Hematopoietic multipotent progenitor cell treated with erythropoietin and hydrocortisone succinate and interleukin-3 and kit ligand, for 4 days (in vitro differentiated cells): ENCODE measurements around the gene FAM20A.

Experiments
- DNase-seq: peaks from one replicate; pipeline ENCODE4 v3.0.0-alpha.2; 2015

The FAM20A gene

DNA sequence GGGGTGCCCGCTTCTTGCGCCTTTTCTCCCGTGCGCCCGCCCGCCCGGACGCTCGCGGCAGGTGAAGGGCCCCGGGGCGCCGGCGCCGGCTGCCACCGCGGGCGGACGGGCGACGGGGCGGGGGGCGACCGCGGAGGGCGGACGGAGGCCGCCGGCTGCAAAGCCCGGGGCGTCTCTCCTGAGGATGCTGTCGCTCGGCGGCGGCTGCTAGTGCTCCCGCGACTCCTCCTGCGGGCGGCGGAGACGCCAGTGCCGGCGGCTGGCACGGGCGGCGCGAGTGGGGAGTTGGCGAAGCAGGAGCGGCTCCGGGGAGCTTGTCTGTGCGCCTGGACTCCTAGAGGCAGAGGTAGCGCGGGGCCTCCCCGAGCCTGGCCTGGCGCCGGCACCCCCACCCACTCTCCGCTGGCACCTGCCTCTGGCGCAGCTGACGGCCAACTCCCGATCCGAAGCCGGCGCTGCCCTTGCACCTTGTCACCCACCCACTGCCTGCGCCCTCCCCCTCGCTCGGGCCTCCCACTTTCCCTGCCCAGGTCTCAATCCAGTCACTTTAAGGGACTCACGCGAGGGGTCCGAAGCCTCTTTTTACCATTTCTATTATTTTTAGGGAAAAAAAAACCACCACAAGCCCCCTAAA, at the start of gene FAM20A:
Gene FAM20A, minus strand, starts transcription at position 437 of the 634 bp plus-strand sequence. CDS start 701 bp downstream, outside the sequence.
- peak; percentile 36 for DNase-seq

DNA sequence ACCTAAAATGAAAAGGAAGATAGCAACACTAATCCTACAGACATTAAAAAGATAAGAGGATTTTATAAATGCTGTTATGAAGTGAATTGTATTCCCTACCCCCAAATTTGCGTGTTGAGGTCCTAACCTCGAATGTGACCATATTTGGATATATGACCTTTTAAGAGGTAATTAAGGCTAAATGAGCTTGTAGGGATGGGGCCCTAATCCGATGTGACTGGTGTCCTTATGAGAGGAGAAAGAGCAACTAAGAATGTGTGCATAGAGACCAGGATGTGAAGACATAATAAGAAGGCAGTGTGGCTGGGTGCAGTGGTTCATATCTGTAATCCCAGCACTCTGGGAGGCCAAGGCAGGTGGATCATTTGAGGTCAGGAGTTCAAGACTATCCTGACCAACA, 48.2 kb upstream of the FAM20A start:
- DNase-seq: no peak

DNA sequence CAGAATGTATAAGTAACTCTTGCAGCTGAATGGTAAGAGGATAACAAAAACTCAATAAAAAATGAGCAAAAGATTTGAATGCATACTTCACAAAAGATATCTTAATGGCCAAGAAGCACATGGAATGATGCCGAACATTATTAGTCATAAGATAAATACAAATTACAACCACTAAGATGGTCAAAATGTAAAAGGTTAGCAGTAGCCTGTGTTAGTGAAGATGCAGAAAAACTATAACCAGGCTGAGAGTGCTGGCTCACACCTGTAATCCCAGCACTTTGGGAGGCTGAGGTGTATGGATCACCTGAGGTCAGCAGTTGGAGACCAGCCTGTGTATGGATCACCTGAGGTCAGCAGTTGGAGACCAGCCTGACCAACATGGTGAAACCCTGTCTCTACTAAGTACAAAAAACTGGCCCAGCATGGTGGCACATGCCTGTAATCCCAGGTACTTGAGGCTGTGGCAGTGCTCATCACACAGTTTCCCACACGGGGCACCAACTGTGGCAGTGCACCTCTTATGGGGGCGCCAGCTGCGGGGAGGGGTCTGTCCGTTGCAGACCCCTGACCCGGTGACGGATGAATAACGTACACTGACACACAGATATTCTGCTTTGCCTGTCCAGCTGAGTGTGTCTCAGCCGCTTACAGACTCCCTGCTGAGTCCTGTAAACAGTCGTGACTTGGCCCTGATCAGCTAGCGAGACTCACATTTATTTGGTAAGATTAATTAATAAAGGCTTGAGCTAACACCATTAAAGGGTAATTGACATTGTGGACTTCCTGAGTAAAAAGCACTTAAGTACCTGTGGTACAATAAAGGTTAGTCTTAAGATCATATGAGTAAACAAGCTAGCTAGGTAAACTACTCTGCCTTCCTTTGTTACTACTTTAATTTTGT, 45.7 kb upstream of the FAM20A start:
- no peak for DNase-seq

- no peak for DNase-seq
Observed at GRCh38 chr17:68642118-68642412, 40.9 kb upstream of the FAM20A start.

DNA sequence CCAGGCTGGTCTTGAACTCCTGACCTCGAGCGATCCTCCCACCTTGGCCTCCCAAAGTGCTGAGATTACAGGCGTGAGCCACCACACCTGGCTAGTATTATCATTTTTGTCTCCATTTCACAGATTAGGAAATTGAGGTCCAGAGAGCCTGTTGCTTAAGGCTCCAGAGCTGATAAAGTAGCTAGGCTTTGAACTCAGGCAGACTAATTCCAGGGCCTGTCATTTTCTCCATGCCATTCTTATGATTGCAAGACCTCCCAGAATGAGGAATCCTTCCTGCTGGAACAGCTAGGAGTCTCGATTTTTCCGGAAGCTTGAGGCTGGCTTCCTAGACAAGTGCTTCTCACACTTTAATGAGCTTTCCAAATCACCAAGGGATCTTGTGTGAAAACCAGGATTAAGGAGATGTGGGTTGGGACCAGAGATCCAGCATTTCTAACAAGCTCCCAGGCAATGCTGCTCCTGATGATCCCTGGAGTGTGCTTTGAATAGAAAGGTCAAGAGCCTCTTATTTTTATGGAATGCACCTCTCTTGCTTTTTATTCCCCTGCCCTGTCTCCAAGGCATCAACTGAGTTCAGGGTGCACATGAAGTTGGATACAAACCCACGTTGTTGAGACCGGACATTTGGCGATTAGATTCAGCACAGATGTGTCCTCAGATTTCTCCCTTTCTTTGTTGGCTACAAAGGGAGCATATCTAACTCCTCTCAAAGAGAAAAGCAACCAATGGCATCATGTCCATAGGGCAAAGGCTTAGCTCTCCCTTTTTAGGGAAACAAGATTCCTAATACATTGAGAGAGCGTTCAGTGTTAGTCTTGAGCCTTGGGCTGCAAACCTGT, 40.3 kb upstream of the FAM20A start:
- DNase-seq: no peak

DNA sequence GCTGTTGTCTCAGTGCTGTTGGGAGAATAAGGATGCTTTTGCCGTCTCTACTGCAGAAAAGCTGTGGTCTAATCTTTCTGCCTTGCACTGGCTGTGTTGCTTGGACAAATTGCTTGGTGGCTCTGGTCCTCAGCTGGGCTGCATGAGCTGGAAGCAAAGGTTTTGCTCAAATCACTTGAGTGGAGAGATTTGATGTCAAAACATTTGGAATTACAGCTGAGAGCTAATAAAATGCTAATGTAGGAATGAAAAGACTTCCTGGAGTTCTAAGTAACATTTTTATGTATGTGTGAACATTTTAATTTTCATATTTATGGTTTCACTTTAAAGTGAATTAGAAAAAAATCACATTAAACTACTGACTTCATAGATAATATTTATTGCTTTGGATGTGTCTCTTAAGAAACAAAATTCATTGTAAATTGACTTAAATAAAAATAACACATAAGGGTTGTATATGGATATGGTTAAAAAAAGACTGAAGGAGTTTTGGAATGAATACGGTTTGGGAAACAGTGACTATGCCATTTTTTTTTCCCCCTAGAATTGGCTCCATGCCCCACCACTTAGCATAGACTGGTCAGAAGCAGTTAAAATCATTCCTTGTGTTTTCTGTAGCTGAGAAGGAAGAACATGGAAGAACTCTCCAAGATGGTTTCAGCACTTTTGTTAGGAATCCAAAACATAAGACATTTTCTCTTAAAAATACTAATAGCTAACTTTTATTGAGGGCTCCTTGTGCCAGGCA, 39.2 kb upstream of the FAM20A start:
- DNase-seq: no peak

- DNase-seq: no peak
Observed at GRCh38 chr17:68634345-68634876, 33.2 kb upstream of the FAM20A start.

DNA sequence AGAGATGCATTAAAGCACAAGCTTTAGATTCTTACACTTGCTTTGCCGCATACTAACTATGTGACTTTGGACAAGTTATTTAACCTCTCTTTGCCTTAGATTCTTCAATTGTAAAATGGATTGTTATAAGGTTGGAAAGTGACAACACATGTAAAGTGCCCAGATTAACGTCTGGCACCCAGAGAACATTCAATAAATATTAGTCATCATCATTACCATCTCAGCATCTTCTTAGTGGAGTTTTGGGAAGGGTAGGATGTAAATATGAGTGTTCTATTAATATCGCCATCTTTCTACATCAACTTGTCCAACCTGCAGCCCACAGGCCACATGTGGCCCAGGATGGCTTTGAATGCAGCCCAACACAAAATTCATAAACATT, 27.4 kb upstream of the FAM20A start:
- no peak for DNase-seq

- DNase-seq: no peak
Observed at GRCh38 chr17:68627956-68628575, 26.9 kb upstream of the FAM20A start.

DNA sequence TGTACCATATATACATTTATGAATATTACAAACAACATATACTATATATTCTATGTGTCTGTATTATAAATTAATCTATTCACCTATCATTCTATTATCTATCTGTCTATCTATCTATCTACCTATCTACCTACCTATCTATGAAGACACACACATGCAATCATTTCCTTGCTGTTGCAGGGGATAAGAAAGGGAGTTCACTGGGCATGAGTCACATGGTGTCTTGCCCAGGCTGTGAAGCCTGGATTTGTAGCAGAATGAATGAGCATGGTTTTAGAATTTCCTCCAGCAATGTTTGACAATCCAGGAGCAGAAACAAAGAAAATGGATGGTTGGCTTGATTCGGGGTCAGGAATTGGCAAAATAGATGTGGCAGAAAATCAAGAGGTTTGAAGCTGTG, 23.2 kb upstream of the FAM20A start:
- DNase-seq: no peak

- DNase-seq: no peak
Observed at GRCh38 chr17:68623811-68624210, 22.6 kb upstream of the FAM20A start.

DNA sequence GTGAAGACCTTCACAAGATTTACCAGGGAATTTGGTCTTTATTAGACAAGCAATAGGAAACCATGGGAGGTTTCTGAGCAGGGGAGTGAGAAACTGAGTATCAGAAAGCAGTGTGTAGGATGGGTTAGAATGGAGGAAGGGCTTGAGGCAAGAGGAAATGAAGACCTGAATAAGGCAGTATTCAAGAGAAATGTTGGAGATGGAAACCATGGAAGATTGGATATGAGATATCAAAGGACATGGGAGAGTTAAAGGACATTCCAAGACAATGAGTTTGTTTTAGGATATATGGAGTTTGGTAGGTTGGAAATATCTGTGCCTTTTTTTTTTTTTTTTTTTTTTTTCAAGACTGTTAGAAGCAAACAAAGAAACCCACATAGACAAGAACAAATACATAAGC, 21.3 kb upstream of the FAM20A start:
- DNase-seq: no peak

DNA sequence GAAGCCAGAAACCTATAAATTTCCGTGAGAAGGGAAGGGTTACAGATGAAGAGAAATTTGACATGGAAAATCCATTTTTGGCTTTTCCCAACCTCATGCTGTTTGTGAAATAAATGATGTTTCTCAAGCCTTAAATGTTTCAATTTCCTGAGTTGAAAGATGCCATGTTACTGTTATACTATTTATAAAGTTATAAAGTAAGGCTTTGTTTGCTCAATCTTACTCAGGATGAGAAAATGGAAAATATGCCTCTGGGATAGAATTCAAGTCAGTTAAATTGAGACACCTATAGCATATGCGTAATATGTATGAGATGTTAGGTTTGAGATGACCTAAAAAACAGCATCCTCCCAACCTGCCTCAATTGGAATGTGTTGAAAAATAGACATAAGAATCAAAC, 19.9 kb upstream of the FAM20A start:
- DNase-seq: no peak

DNA sequence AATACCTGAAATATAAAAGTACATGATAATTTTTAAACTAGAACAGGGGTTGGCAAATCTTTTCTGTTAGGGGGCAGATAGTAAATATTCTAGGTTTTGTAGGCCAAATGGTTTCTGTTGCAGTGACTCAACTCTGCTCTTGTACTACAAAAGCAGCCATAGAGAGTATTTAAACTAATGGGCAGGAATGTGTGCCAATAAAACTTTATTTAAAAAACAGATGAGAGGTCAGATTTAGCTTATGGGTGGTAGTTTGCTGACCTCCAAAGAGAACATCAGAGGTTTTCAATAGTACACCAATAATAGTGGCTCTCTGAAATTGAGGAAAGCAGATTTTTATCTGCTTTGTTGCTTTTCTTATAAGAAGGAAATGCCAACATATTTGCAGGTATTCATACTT, 15.2 kb upstream of the FAM20A start:
- DNase-seq: no peak

- no peak for DNase-seq
Observed at GRCh38 chr17:68614718-68615117, 13.6 kb upstream of the FAM20A start.

DNA sequence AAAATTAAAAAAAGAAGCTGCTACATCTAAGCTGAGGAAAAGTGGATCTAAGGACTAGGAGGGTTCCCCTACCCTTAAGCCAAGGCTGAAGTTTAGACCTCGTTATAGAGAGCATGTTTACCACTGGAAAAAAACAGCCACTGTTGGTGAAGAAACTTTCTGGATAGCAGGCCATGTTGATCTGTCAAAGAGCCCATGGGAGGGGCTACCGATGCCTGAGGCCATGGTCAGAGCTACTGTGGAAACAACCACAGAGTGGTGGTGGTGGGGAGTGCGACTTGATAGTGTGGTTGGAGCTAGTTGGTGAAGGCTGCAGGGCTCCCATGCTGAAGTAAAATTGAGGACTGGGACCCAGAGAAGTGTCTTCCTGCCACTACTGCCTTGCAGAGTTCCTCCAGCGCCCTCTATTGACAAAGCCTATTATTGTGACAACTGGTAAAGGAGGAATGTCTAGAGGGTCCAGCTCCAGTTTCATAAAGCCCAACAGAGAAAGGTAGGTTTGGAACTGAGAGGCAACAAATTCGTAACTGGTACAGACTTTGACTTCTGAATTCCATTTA, 12.7 kb upstream of the FAM20A start:
- DNase-seq: peak; percentile 80

DNA sequence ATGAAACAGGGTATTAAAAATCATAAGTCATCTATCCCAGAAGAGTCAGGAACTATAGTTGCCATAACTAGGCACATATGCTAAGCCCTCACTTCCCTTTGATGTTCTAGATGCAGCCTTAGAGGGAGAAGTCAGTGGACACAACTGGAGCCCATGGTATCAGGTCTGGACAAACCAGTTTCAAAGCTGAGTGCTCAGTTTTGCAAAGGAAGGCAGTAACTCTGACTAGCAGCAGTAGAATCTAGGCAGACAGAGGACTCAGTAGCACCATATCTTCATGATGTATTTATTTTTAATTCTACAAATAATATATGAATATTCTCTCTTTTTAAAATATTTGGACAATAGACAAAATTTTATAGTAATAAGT, 11.7 kb upstream of the FAM20A start:
- DNase-seq: no peak

GRCh38 chr17:68612209-68612922, 11.2 kb upstream of the FAM20A start:
- no peak for DNase-seq

GRCh38 chr17:68611353-68612208, 10.4 kb upstream of the FAM20A start:
- no peak for DNase-seq

- DNase-seq: no peak
Observed at GRCh38 chr17:68610554-68610953, 9.4 kb upstream of the FAM20A start.
